ENCODE results near the gene GRM7. TPM values are rescaled to one million over a fixed set of nuclear protein-coding genes. Genes with fewer than 3 reads are reported as not detected.

The GRM7 gene
- total RNA-seq, 1 donor from 2014 or later, result 4.1 TPM

DNA sequence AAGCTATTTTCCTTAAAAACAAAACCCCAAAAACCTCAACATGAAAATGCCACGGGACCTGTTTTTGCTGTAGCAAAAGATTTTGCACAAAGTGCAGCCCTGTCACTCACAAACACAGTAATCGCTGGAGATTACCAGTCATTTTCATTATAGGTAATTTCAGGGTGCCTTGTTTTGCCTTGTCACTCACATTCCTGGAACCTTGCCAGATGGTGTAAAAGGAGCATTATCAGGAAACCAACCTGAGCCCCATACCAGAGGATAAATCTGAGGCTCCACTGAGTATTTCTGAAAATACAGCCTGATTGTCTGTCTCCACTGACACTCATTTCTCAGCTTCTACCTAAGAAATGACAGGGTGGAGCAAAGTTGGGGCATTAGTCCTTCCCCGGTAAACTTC is 849.4 kb downstream of the GRM7 start:
- DNase-seq (ENCODE audit: low spot score), result no peak

GRCh38 chr3:7713724-7714123 is 852.8 kb downstream of the GRM7 start:
- no peak for DNase-seq (ENCODE audit: low spot score)

- DNase-seq (ENCODE audit: low spot score), result no peak
Measured at GRCh38 chr3:7720649-7721297, 859.9 kb downstream of the GRM7 start.

GRCh38 chr3:7721869-7722268 is 861.0 kb downstream of the GRM7 start:
- DNase-seq (ENCODE audit: low spot score), result no peak

DNA sequence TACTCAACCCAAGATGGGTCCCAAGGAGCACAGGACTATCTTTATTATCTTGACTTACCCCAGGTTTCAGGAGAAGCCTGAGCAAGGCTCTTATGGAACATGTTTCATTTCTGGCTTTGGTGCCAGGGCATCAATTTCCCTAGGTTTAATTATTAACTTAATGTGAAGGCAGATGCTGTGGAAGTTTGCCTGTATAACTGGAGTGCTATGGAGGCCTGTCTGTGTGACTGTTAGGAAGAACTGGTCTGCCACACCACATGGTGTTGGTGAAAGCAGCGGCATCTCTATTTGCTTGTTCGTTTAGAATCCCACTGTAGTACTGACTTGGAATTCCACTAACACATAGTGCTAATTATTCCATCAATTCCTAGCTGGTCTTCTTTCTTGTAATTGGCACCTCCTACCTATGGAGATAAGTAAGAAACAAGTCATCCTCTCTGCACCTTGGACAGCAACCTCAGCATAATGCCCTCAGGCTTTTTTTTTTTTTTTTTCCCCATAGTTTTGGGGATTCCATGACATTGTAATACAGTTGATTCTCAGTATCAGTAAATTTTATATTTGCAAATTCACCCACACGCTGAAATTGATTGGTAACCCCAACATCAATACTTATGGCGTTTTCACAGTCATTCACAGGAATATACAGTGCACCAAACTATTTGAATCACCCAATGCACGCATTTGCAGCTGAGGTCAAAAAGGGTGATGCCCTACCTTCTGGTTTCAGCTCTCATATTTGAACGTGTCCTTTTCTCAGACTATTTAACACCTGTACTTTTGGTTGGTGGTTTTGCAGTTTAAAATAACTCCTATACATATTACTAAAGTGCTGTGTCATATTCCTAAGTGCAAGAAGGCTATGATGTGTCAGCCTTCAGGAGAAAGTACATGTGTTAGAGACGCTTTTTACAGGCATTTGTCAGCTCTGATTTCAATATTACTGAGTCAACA is 867.9 kb downstream of the GRM7 start:
- no peak for DNase-seq (ENCODE audit: low spot score)

DNA sequence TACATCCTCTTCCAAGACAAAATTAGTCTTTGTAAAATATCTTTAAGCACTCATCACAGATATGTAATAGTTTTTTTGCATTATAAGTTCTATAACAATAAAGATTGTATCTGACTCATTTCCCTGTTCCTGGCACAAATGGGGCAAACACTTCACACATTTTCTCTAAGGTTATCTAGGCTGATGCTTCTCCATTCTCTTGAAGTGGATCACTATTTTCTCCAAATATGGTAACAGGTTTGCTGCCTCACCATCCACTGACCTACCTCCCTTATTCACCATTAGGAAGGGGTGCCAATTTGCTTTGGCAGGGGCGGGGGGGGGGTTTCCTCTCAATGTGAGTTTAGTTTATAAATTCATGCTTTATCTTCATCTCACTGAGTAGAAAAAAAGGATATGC is 873.0 kb downstream of the GRM7 start:
- DNase-seq (ENCODE audit: low spot score), result no peak

DNA sequence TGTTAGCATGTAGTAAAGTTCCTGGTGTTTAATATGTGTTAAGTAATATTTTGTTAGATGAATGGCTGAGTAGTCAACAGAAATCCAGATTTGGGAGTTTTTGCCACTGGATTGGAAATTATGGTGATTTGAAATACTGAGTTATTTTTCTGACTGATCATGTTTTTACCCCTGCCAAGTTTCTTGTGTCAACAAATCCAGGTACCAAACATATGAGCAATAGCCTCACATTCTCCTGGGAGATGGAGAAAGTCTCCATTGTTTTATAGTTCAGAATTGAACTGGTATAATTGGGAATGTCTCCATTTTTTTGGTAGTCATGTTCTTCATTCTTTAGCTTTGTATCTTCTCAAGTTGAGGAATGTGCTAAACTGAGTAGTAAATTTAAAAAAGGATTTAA is 873.5 kb downstream of the GRM7 start:
- DNase-seq (ENCODE audit: low spot score), result no peak

DNA sequence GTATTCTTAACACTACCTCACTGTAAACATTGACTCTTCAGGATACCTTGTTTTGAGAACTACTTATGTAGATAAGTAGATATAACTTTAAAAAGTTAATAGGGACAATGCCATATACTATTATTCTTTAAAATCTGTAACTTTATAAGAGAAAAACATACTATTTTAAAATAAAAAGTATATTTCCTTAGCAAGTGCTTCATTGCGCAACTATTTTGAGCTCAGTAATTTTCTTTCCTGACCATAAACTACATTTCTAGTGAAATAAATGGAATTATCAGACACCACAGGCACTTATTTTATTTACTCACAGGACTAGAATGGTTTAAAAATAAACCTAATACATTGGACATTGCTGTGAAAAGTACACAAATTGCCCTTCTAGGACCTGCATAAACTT is 876.3 kb downstream of the GRM7 start:
- DNase-seq (ENCODE audit: low spot score), result no peak

DNA sequence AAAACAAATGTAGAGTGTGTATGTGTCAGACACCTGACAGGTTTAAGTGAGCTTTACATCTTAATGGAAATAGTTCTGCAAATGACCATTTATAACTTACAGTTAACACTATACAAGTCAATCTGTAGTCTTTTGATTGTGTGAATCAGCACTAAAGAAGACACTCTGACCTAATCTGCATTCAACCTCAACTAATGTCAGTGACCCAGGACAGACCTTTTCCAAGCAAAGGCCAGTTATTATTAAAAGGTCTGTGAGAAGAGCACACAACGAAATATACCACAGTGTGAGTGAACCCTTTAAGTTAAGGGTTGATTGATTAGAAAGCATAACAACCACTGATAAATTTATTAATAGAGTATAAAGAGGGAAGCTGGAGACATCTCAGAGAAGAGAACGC is 878.8 kb downstream of the GRM7 start:
- no peak for DNase-seq (ENCODE audit: low spot score)

DNA sequence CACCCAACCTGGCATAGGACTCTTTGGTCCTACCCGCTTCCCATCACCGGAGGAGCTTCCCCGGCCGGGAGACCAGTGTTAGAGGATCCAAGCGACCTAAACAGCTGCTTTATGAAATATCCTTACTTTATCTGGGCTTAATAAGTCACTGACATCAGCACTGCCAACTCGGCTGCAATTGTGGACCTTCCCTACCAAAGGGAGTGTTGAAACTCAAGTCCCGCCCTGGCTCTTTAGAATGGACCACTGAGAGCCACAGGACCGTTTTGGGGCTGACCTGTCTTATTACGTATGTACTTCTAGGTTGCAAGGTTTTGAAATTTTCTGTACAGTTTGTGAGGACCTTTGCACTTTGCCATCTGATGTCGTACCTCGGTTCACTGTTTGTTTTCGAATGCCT is 879.5 kb downstream of the GRM7 start:
- DNase-seq (ENCODE audit: low spot score), result no peak

- DNase-seq (ENCODE audit: low spot score), result no peak
Measured at GRCh38 chr3:7744850-7745249, 883.9 kb downstream of the GRM7 start.

- no peak for DNase-seq (ENCODE audit: low spot score)
Measured at GRCh38 chr3:7745711-7746110, 884.8 kb downstream of the GRM7 start.

GRCh38 chr3:7749931-7750695 is 889.2 kb downstream of the GRM7 start:
- DNase-seq (ENCODE audit: low spot score), result no peak

GRCh38 chr3:7752005-7752404 is 891.1 kb downstream of the GRM7 start:
- DNase-seq (ENCODE audit: low spot score), result no peak

GRCh38 chr3:7754653-7755441 is 893.9 kb downstream of the GRM7 start:
- no peak for DNase-seq (ENCODE audit: low spot score)

DNA sequence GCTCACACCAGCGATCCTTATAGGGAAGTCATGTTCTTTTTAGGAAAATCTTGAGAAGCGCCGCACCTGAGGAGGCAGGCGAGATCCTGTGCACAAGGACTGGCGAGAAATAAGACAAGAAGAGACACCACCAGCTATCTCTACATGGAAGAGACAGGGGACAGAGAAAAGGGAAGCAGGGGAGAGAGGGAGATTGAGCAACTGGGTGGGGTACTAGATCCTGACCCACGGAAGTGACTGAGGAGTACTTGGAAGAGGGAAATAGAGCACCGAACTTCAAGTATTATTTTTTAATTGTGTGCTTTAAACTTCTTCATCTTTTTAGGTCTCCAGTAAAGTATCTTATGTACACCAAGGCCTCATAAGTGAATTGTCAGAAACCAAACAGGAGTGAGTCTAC is 898.7 kb downstream of the GRM7 start:
- no peak for DNase-seq (ENCODE audit: low spot score)

DNA sequence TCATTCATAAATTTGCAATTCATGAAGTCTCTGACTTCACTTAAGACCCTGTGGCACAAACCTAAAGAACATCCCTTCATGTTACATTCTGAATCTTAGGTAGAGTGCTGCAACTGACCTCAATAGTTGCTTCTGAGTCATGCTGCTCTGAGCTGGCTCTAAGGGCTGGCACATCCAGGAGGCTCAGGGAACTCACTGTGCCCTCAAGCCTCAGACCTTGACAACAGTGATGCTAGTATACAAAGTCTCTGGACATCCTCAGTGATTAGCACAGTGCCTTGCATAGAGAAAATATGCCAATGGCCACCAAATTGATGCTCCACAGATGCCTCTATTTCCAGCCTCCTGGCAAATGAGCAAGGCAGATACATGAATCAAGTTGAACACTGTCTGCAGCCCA is 899.8 kb downstream of the GRM7 start:
- DNase-seq (ENCODE audit: low spot score), result no peak

- no peak for DNase-seq (ENCODE audit: low spot score)
Measured at GRCh38 chr3:7764115-7764514, 903.2 kb downstream of the GRM7 start.

GRCh38 chr3:7766530-7766929 is 905.6 kb downstream of the GRM7 start:
- no peak for DNase-seq (ENCODE audit: low spot score)

DNA sequence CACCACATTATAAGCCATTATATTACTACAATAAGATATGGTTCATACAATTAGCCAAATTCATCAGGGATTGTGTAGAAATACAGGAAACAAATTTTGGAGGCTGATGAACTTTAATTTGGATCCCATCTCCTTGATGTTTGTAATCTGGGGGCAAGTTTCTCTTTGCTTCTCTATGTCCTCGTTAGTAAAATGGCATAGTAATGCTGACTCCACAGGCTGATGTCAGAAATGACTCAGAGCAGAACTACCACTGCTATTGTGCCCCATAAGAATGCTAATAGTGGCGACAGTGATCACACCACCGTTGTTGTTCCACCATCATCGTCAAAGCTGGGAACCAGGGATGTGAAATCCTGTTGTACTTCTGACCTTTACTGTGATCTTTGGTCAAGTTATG is 918.4 kb downstream of the GRM7 start:
- DNase-seq (ENCODE audit: low spot score), result no peak

DNA sequence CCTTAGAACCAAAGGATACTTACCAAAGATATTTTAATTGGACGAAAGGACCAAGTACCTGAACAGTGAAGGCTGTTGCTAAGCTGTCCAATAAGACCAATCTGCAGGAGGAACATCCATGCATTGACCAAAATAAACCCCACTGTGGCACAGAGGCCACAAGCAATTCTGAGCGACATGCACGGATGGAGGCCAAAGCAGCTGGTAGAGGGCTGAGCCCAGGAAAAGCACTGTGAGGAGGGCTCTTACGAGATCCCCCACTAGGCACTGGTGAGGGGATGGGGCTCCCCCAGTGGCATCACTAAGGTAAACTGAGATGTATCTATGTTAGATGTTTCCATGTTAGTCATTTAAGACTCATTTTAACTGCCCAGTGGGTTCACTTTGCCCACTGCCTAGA is 920.5 kb downstream of the GRM7 start:
- DNase-seq (ENCODE audit: low spot score), result no peak
